DMS 273 (cell line): ENCODE measurements around the gene RPL14.
"Not testable (repeated sequence)": the region's sequence is repeated elsewhere in the genome, so short reads cannot be mapped to it uniquely, and the experiment has no call there.

Experiments used
- DNase-seq: peaks from one replicate; lab custom pipeline; 2025; ENCODE audit not compliant: unreplicated experiment; lab: John Stamatoyannopoulos, UW

Gene RPL14

DNA sequence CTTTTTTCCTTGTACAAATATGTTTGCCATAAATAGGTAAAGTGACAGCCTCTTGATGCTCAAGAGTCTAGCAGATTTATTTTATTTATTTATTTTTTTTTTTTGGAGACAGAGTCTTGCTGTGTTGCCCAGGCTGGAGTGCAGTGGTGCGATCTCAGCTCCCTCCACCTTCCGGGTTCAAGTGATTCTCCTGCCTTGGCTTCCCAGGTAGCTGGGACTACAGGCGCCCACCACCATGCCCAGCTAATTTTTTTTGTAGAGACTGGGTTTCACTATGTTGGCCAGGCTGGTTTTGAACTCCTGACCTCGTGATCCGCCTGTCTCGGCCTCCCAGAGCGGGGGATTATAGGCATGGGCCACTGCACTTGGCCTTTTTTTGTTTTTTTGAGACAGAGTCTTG, 5.7 kb downstream of the RPL14 start:
- DNase-seq, result not testable (repeated sequence)

GRCh38 chr3:40463579-40463978, 6.4 kb downstream of the RPL14 start:
- DNase-seq, result peak; percentile 10

DNA sequence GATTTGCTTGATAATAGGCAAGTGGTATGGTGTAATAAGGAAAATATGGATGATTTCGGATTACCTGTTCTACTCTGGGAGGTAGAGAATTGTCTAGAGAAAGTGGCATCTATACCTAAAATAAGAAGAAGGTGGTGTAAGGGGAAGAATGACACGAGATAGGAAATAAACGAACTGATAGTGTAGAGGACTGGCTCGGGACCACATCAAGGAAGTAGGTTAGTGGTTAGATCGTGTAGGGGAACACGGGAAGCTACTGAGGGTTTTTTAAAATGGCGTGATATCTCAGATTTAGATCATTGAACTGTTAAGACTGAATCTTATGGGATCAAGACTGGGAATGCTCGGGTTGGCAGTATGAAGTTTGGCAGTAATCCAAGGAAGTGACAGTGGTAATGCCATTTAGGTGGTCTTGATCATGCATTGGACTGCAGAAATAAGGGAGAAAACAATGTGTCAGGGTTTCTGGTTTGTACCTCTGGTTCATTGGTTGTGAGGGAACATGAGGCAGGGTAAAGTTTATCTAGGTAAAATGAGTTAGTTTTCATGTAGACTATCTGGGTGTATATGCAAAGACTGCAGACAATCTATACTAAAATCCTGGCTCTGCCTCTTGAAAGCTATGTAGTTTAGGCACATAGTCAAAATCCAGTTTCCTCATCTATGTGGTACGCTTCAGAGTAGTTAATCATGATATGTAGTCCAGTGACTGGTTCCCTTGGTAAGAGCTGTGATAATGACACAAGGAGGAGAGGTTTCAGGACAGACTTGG, 7.4 kb downstream of the RPL14 start:
- DNase-seq, result peak; percentile 35

DNA sequence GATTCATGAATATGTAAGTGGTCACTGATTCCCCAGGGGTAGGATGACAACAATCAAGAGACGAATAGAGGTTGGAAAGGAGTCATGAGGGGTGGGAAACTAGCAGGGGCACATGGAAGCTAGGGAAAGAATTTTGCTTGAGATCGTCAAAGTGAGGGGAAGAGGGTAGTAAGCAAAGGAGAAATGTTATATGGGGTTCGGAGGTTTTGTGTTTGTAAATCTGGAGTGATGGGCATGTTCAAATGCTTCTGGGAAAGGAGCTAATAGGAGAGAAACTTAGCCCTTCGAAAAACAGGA, 7.9 kb downstream of the RPL14 start:
- DNase-seq, result peak; percentile 37

- DNase-seq, result peak; percentile 39
Measured at GRCh38 chr3:40465456-40465855, 8.3 kb downstream of the RPL14 start.

DNA sequence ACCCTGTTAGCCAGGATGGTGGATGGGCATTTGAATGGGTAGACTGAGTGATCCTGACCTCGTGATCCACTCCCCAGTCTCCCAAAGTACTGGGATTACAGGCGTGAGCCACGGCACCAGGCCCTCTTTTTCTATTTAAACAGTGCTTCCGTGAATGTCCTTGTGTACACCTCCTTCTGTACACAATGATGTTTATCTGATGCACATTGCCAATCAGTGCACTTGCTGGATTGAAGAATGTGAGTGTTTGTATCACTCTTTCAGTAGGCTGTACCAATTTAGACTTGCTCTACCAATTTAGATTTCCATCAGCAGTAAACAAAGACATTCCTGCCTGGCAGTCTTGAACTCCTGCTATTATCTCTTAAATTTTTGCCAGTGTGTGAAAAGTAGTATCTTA, 10.9 kb downstream of the RPL14 start:
- no peak for DNase-seq

GRCh38 chr3:40470701-40471100, 13.6 kb downstream of the RPL14 start:
- DNase-seq, result no peak

DNA sequence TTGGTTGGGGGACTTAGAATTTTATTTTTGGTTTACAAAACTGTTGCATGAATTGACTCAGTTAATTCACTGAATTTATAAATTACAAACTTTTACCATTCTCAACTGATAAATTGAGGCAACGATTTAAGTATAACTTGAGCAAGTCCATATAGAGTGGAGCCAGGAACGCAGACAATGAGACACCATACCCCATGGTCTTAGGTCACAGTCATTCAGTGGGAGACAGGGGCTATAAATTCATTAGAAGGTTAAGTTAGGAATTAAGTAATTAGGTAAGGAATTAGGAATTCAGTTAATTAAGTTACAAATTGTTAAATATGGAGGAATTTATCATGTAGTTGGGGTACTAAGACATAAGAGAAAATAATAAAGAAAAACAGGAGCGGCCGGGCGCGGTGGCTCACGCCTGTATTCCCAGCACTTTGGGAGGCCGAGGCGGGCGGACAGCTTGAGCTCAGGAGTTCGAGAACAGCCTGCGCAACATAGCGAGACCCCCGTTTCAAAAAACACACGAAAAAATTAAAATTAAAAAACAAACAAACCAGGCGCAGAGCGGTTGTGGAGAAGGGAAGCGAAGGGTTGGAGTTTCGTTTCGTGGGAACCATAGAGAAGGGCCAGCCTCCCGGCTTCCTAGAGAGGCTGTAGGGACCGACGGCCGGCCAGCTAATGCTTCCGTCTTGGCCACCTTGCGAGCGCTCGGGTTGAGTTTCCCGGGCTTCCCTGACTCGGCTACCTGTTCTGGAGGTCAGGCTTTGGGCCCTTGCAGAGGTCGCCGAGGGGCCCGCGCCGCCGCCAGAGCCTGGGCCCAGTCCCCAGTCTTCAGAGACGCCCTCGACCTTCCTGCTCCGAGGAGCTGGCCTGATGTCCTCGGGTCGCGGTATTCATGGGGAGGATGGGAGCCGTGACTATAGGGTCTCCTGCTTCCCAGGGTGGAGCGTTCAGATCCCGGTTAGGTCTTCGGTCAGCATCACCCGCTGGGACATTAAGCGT, 19.6 kb downstream of the RPL14 start, which contains the start of gene ZNF619:
Gene ZNF619 (plus strand): TSS at position 645 of the 993 bp plus-strand sequence. CDS start 858 bp downstream, outside the sequence.
- DNase-seq, result peak; percentile 71

- no peak for DNase-seq
Measured at GRCh38 chr3:40477666-40478065, 20.5 kb downstream of the RPL14 start.

DNA sequence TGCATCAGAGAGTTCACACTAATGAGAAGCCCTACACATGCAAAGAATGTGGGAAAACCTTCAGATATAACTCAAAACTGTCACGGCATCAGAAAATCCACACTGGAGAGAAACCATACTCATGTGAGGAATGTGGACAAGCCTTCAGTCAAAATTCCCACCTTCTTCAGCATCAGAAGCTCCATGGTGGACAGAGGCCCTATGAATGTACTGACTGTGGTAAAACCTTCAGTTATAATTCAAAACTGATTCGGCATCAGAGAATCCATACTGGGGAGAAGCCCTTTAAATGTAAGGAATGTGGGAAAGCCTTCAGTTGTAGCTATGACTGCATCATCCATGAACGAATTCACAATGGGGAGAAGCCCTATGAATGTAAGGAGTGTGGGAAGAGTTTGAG, 30.0 kb downstream of the RPL14 start:
- no peak for DNase-seq

- no peak for DNase-seq
Measured at GRCh38 chr3:40490916-40491315, 33.8 kb downstream of the RPL14 start.

GRCh38 chr3:40494698-40495097, 37.6 kb downstream of the RPL14 start:
- DNase-seq, result no peak

GRCh38 chr3:40497288-40497687, 40.1 kb downstream of the RPL14 start:
- DNase-seq, result no peak

GRCh38 chr3:40499952-40500351, 42.8 kb downstream of the RPL14 start:
- no peak for DNase-seq

DNA sequence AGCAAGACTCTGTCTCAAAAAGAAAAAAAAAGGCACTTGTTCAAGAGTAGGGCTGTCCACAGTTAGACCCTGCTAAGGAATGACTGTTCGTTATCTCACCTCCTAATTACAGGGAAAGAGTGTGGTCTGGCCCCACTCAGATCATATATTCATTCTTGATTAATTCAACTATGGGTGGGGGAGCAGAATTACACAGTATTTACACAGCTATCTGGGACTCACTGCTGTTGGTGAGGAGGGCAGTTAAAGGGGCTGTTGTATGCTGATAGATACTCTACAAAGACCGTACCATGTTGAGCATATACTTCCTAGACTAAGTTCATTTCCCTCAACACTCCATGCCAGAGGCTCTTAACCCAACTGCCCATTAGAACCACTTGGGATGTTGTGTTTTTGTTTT, 44.9 kb downstream of the RPL14 start:
- DNase-seq, result no peak

GRCh38 chr3:40504636-40505430, 47.7 kb downstream of the RPL14 start:
- no peak for DNase-seq

GRCh38 chr3:40505599-40506462, 48.7 kb downstream of the RPL14 start, which contains the start of gene ZNF620:
TSS of gene ZNF620 (plus strand) at chr3:40506039. CDS start at chr3:40506353, 314 bp downstream.
- peak; percentile 93 for DNase-seq

- no peak for DNase-seq
Measured at GRCh38 chr3:40511031-40511718, 54.0 kb downstream of the RPL14 start.

GRCh38 chr3:40516201-40516600, 59.1 kb downstream of the RPL14 start:
- no peak for DNase-seq

GRCh38 chr3:40518067-40518466, 60.9 kb downstream of the RPL14 start:
- no peak for DNase-seq
